Sigmoid colon (tissue), 4 donors: Measurements from ENCODE around the gene POMT1.

ENCODE experiments used
- EP300 ChIP-seq, 4 donors: sonication (generic); formaldehyde crosslinking; IDR thresholded peaks; one replicate each; pipeline ENCODE4 v1.6.1; 2017; ENCODE audit warnings: antibody characterized with exemption in 4 of 4
- POLR2A ChIP-seq, 2 donors: fragments of 450-650 bp; IDR thresholded peaks; one replicate each; pipeline ENCODE4 v1.6.1; 2016; ENCODE audit warnings: antibody characterized with exemption in 2 of 2, mild to moderate bottlenecking in 2 of 2, moderate library complexity in 2 of 2
- POLR2AphosphoS5 ChIP-seq, 4 donors: sonication (generic); formaldehyde crosslinking; IDR thresholded peaks; one replicate each; pipeline ENCODE4 v1.6.1; 2017; ENCODE audit warnings: antibody characterized with exemption in 4 of 4
- TF ChIP-seq, protein P1 (sequence below), 4 experiments: fragments of 450-650 bp in 3 of 4; fragments of 200-600 bp in 1 of 4; IDR thresholded peaks; one replicate each; pipeline ENCODE4 v1.5.1; 2016 to 2019; ENCODE audit warnings: antibody characterized with exemption in 4 of 4, mild to moderate bottlenecking in 3 of 4, moderate library complexity in 2 of 4

DNA sequence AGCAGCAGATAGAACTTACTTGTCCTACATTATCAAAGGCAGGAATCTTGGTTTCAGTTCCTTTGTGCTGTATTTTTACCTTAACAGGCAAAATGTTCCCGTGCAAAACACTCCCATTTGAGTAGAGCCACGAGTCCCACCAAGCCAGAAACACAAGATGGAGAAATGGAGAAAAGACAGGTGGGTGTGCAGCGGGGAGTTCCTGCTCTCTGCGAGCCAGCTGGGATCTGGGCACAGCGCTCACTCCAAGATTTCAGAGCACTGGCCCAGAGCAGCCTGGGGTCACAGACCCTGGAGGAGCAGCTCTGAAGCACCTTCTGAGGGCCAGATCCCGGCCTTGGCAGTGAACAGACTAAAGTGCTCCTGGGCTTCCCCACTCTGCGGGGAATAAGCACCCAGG is 25.5 kb downstream of the POMT1 start:
- TF ChIP-seq POLR2A (IDR thresholded peaks at IDR 0.05) (no peak), POLR2AphosphoS5 (IDR thresholded peaks at IDR 0.05) (no peak), EP300 (IDR thresholded peaks at IDR 0.05) (no peak)
- TF ChIP-seq, protein P1, sequence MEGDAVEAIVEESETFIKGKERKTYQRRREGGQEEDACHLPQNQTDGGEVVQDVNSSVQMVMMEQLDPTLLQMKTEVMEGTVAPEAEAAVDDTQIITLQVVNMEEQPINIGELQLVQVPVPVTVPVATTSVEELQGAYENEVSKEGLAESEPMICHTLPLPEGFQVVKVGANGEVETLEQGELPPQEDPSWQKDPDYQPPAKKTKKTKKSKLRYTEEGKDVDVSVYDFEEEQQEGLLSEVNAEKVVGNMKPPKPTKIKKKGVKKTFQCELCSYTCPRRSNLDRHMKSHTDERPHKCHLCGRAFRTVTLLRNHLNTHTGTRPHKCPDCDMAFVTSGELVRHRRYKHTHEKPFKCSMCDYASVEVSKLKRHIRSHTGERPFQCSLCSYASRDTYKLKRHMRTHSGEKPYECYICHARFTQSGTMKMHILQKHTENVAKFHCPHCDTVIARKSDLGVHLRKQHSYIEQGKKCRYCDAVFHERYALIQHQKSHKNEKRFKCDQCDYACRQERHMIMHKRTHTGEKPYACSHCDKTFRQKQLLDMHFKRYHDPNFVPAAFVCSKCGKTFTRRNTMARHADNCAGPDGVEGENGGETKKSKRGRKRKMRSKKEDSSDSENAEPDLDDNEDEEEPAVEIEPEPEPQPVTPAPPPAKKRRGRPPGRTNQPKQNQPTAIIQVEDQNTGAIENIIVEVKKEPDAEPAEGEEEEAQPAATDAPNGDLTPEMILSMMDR (IDR thresholded peaks at IDR 0.05) = no peak
